ENCODE data around the gene FEZF2. TPM values are rescaled to one million over a fixed set of nuclear protein-coding genes. Genes with fewer than 3 reads are reported as not detected.

FEZF2 gene
- total and polyA plus RNA-seq, 2 experiments from 2014 or later = not detected

DNA sequence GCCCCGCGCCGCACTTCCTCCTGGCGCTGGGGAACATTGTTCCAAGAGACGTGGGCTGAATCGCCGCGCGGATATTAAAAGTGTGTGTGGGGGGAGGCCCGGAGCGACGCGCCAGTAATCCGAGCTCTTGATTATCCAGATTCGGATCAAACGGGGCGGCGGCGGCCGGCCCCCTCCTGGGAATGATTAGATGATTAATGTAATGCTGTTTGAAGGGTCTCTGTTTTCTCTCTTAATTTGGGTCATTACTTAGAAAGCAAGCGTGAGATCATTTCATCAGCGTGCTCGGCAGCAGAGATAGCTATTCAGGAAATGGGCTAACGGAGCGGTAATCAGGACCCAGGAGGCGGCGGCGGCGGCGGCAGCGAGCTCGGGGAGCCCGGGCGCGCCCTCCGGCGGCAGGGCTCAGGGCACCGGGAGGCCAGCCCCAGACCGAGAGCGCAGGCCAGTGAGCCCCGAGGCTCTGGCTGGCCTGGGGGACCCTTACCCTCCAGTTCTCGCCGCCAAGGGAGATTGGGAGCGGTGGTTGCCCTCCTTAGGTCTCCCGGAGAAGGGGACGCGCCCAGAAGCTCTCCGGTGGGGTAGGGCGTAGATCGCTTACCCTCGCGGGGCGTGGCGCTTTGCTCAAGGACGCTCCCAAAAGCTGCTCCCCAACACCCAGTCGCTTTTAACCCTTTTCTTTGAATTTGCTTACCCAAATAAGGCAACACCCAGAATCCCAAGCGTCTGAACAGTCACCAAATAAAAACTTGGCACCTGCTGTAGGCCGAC is 4.5 kb downstream of the FEZF2 start:
- no peak for DNase-seq (ENCODE audit: low spot score)
- peaks cover 11% of the 10 kb centered on the region for H3K4me1 ChIP-seq (ENCODE audit: insufficient read depth)
- H3K27ac ChIP-seq = no peak overlapping the region
- H2AFZ ChIP-seq = no peak overlapping the region
- TF ChIP-seq, protein P1, sequence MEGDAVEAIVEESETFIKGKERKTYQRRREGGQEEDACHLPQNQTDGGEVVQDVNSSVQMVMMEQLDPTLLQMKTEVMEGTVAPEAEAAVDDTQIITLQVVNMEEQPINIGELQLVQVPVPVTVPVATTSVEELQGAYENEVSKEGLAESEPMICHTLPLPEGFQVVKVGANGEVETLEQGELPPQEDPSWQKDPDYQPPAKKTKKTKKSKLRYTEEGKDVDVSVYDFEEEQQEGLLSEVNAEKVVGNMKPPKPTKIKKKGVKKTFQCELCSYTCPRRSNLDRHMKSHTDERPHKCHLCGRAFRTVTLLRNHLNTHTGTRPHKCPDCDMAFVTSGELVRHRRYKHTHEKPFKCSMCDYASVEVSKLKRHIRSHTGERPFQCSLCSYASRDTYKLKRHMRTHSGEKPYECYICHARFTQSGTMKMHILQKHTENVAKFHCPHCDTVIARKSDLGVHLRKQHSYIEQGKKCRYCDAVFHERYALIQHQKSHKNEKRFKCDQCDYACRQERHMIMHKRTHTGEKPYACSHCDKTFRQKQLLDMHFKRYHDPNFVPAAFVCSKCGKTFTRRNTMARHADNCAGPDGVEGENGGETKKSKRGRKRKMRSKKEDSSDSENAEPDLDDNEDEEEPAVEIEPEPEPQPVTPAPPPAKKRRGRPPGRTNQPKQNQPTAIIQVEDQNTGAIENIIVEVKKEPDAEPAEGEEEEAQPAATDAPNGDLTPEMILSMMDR (IDR thresholded peaks at IDR 0.05; ENCODE audit: poor library complexity) = peak; percentile 22
- TF ChIP-seq EZH2phosphoT487 (IDR thresholded peaks at IDR 0.05; ENCODE audit: low read depth, severe bottlenecking, unreplicated experiment) (peak; percentile 93), EZH2 (IDR thresholded peaks at IDR 0.05; ENCODE audit: borderline replicate concordance) (peak; percentile 84)
- 2% methylated on average over 58 of the region's 58 CpGs for WGBS (ENCODE audit: low lambda C conversion rate, missing lambda C conversion rate)
- no peak overlapping the region for H3K4me3 ChIP-seq
- H4K20me1 ChIP-seq (ENCODE audit: insufficient read depth, poor library complexity, severe bottlenecking) = no peaks in the 10 kb centered on the region
- H3K9me2 ChIP-seq (replicated peaks; ENCODE audit: insufficient read depth) = no peaks in the 10 kb centered on the region
- no peaks in the 10 kb centered on the region for H3K9me3 ChIP-seq (ENCODE audit: low read depth)
- H3K79me2 ChIP-seq = no peaks in the 10 kb centered on the region
- peak overlapping the region; percentile 68 for H3K4me2 ChIP-seq
- peaks cover 98% of the 10 kb centered on the region for H3K27me3 ChIP-seq
- H3K36me3 ChIP-seq (replicated peaks; ENCODE audit: insufficient read depth, low read depth) = no peaks in the 10 kb centered on the region

DNA sequence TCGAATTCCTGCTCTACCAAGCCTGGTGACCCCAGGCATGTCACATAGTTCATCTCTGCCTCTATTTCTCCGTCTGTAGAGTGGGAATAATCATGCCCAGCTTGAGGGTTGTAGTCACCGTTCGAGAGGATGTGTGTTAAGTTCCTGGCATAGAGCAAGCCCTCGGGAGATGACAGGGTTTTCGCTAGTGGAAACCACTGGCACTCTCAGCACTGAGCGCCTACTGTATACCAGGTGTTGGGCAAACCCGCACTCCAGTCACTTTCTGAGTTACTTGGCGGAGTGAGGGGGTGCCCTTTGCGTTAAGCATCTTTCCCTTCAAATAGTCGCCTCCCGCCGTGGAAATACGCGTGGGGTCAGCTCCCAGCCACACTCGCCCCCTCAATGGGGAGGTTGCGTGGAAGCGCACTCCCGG is 5.1 kb downstream of the FEZF2 start:
- DNase-seq (ENCODE audit: low spot score) = no peak
- peaks cover 11% of the 10 kb centered on the region for H3K4me1 ChIP-seq (ENCODE audit: insufficient read depth)
- no peak overlapping the region for H3K27ac ChIP-seq
- H3K36me3 ChIP-seq (replicated peaks; ENCODE audit: insufficient read depth, low read depth) = no peaks in the 10 kb centered on the region
- no peaks in the 10 kb centered on the region for H3K79me2 ChIP-seq
- H3K9me3 ChIP-seq (ENCODE audit: low read depth) = no peaks in the 10 kb centered on the region
- TF ChIP-seq, protein P1 (IDR thresholded peaks at IDR 0.05; ENCODE audit: poor library complexity) = no peak
- peak; percentile 77 for TF ChIP-seq EZH2 (IDR thresholded peaks at IDR 0.05; ENCODE audit: borderline replicate concordance)
- TF ChIP-seq EZH2phosphoT487 (IDR thresholded peaks at IDR 0.05; ENCODE audit: low read depth, severe bottlenecking, unreplicated experiment) = no peak
- H4K20me1 ChIP-seq (ENCODE audit: insufficient read depth, poor library complexity, severe bottlenecking) = no peaks in the 10 kb centered on the region
- 12% methylated on average over 19 of the region's 19 CpGs for WGBS (ENCODE audit: low lambda C conversion rate, missing lambda C conversion rate)
- H3K9me2 ChIP-seq (replicated peaks; ENCODE audit: insufficient read depth) = no peaks in the 10 kb centered on the region
- peaks cover 96% of the 10 kb centered on the region for H3K27me3 ChIP-seq
- H3K4me3 ChIP-seq = no peak overlapping the region
- H2AFZ ChIP-seq = no peak overlapping the region
- peak overlapping the region; percentile 68 for H3K4me2 ChIP-seq

GRCh38 chr3:62367763-62368195 is 5.6 kb downstream of the FEZF2 start:
- peaks cover 11% of the 10 kb centered on the region for H3K4me1 ChIP-seq (ENCODE audit: insufficient read depth)
- H3K4me3 ChIP-seq = no peak overlapping the region
- WGBS (ENCODE audit: low lambda C conversion rate, missing lambda C conversion rate) = 2% methylated on average over 24 of the region's 25 CpGs
- TF ChIP-seq EZH2phosphoT487 (IDR thresholded peaks at IDR 0.05; ENCODE audit: low read depth, severe bottlenecking, unreplicated experiment) = peak; percentile 64
- no peak for TF ChIP-seq EZH2 (IDR thresholded peaks at IDR 0.05; ENCODE audit: borderline replicate concordance)
- H2AFZ ChIP-seq = no peak overlapping the region
- DNase-seq (ENCODE audit: low spot score) = no peak
- H3K27me3 ChIP-seq = peaks cover 96% of the 10 kb centered on the region
- no peaks in the 10 kb centered on the region for H3K9me3 ChIP-seq (ENCODE audit: low read depth)
- no peaks in the 10 kb centered on the region for H4K20me1 ChIP-seq (ENCODE audit: insufficient read depth, poor library complexity, severe bottlenecking)
- no peaks in the 10 kb centered on the region for H3K79me2 ChIP-seq
- H3K9me2 ChIP-seq (replicated peaks; ENCODE audit: insufficient read depth) = no peaks in the 10 kb centered on the region
- H3K36me3 ChIP-seq (replicated peaks; ENCODE audit: insufficient read depth, low read depth) = no peaks in the 10 kb centered on the region
- H3K27ac ChIP-seq = no peak overlapping the region
- no peak overlapping the region for H3K4me2 ChIP-seq

DNA sequence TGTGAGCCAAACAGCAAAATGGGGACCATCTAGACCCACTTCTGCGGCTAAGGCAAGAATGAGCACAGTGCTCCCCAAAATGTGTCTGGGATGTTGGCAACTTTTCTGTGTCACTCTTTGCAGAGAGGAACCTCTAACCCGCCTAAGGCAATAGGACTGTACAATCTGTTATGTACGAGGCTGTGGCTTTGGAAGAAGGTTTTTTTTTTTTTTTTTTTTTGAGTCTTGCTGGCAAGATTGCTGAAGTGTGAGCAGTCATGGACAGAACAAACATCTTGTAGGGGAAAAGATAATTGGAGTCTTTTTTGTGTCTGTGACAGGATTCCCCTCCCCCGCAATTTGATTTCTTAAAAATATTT is 7.2 kb downstream of the FEZF2 start:
- Histone ChIP-seq H3K4me1 (ENCODE audit: insufficient read depth) (peaks cover 11% of the 10 kb centered on the region), H3K9me2 (replicated peaks; ENCODE audit: insufficient read depth) (no peaks in the 10 kb centered on the region), H3K4me2 (no peak overlapping the region), H3K27me3 (peaks cover 91% of the 10 kb centered on the region), H3K36me3 (replicated peaks; ENCODE audit: insufficient read depth, low read depth) (no peaks in the 10 kb centered on the region), H3K9me3 (ENCODE audit: low read depth) (no peaks in the 10 kb centered on the region), H3K4me3 (no peak overlapping the region), H4K20me1 (ENCODE audit: insufficient read depth, poor library complexity, severe bottlenecking) (no peaks in the 10 kb centered on the region), H2AFZ (no peak overlapping the region), H3K27ac (no peak overlapping the region), H3K79me2 (no peaks in the 10 kb centered on the region)
- TF ChIP-seq EZH2 (IDR thresholded peaks at IDR 0.05; ENCODE audit: borderline replicate concordance) = no peak
- no peak for TF ChIP-seq EZH2phosphoT487 (IDR thresholded peaks at IDR 0.05; ENCODE audit: low read depth, severe bottlenecking, unreplicated experiment)
- TF ChIP-seq, protein P1 (IDR thresholded peaks at IDR 0.05; ENCODE audit: poor library complexity) = no peak
- WGBS (ENCODE audit: low lambda C conversion rate, missing lambda C conversion rate) = 26% methylated on average over 4 of the region's 4 CpGs
- DNase-seq (ENCODE audit: low spot score) = no peak
